ENCODE results near the gene IGSF3. TPM values are rescaled to one million over a fixed set of nuclear protein-coding genes. Genes with fewer than 3 reads are reported as not detected.
A peak's percentile ranks its signal among the peaks of the same experiment; 100 is the strongest.

Gene IGSF3
- total and polyA plus RNA-seq, 2 of the 13 experiments (the other 11 are each of a cell fraction or from before 2014, with no cell fraction given): 0.11 to 0.16 TPM

DNA sequence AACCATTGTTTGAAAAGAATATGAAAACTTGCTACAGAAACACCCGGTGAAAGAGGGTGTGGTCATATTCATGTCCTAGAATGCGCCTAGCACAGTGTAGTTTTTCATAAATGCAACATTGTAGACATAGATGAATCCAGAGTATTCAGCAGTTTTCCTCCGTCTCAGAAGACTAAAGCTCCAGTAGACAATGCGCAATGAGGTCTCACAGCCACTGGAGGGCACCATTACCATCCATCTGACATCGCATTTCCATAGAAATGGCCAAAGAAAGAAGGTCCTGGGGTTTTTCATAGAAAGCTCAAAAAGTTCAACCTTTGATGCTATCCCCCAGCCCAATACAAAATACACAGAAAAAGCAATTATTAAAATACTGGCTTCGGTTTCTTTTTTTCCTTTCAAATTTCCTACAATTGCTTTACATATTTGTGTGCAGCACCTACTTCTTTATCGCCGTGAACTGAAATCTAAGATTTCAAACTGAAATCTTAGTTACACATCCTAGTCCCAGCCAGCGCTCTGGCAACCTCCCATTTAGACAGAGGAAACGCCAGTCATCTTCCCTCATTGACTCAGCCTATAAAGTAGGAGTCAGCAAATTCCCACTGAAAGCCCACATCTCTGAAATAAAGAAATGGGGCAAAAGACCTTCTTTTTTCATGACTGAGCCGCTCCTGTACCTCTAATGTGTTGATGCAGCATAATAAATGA is 92.8 kb downstream of the IGSF3 start (continued):
- TF ChIP-seq ZNF230 (CRISPR knock-in tag; IDR thresholded peaks at IDR 0.05) (no peak), MAFK (conservative IDR thresholded peaks at IDR 0.05 in 1 of 2, IDR thresholded peaks at IDR 0.05 in 1 of 2; ENCODE audit: low read length in 2 of 2) (peak; percentile 78 to 81), STAG1 (CRISPR knock-in tag; IDR thresholded peaks at IDR 0.05) (peak; percentile 83), SATB2 (CRISPR knock-in tag; IDR thresholded peaks at IDR 0.05) (no peak), ZFP1 (CRISPR knock-in tag; IDR thresholded peaks at IDR 0.05) (no peak)

DNA sequence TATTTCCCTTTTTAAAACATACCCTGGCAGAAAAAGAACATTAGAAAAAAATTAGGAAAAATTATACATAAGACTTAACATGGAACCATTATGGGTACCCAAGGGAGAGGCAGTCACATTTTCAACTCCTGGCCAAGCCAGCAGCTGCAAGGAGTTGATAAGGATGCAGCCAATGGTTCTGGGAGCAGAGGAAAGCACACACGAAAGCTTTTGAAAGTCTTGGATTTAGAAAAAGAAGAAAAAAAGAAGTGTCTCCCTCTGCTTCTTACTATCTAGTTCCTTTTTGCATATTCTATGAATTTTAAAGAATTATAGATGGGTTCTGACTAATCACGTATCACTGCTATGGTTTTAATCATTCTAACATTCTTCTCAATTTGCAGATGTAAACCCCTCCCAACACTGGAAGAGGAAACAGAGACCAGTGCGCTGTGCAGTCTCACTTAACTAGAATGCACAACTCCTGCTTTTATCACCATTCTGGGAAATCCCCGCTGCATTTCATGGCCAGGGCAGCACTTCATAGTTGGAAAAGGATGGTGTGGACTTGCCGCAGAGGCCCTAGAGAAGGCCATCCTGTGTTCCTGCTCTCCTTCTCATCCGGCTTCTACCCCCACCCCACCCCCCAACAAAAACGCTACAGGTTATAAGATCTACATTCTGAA is 94.0 kb downstream of the IGSF3 start:
- H3K4me1 ChIP-seq (ENCODE audit: insufficient read depth, low read length): peaks cover 30% of the 10 kb centered on the region
- 81% methylated on average over 7 of the region's 7 CpGs for WGBS (ENCODE audit: low lambda C conversion rate)
- no peak overlapping the region for H3K9ac ChIP-seq (ENCODE audit: insufficient read depth, low read depth, low read length)
- no peak for FAIRE-seq
- ChIA-PET POLR2A (no interaction called here), CTCF (ENCODE audit: low intra/inter-chr PET ratio, low total read pairs) (interaction anchor here (1.4 to 1.7 kb wide), 3 partner anchors 99 to 482 kb away, joined by 5 to 9 read pairs (median 7); no protein-coding TSS in a partner anchor)
- H2AFZ ChIP-seq (ENCODE audit: low read length): no peak overlapping the region
- no peak overlapping the region for H3K27ac ChIP-seq (ENCODE audit: extremely low read length, insufficient read depth, low read length)
- H3K9me3 ChIP-seq (ENCODE audit: low read length): no peaks in the 10 kb centered on the region
- H3K4me2 ChIP-seq (ENCODE audit: low read depth, low read length): no peak overlapping the region
- in situ Hi-C loops (cut with HindIII; ENCODE audit: extremely low pct_ligation_motif_present, low pct_unique_long_range_greater_than_20kb) (no loop called here), intact Hi-C loops (cut with micrococcal nuclease; ENCODE audit: unreplicated experiment) (loop anchor here (1.0 to 10.0 kb wide), 5 partner anchors 23 to 241 kb away; no protein-coding TSS in a partner anchor)
- peaks cover 0 to 20% of the 10 kb centered on the region in 2 experiments; a peak in 2 of 5 replicates for H3K27me3 ChIP-seq (ENCODE audit: control insufficient read depth in 1 of 2, insufficient read depth in 2 of 2, low read length in 2 of 2)
- H4K20me1 ChIP-seq (ENCODE audit: insufficient read depth, low read length): no peaks in the 10 kb centered on the region
- no peak overlapping the region for H3K4me3 ChIP-seq (replicated peaks in 1 of 3; ENCODE audit: insufficient read depth in 1 of 3, low read depth in 2 of 3, low read length in 3 of 3)
- H3K36me3 ChIP-seq (replicated peaks in 1 of 2; ENCODE audit: control insufficient read depth in 1 of 2, insufficient read depth in 2 of 2, low read length in 2 of 2): no peaks in the 10 kb centered on the region
- no peak for ATAC-seq
- no TSS peak for BruUV-seq (replicated peaks)
- no peaks in the 10 kb centered on the region for H3K79me2 ChIP-seq (ENCODE audit: insufficient read depth, low read length)
- DNase-seq (ENCODE audit: low spot score): no peak
- TF ChIP-seq, protein P1, sequence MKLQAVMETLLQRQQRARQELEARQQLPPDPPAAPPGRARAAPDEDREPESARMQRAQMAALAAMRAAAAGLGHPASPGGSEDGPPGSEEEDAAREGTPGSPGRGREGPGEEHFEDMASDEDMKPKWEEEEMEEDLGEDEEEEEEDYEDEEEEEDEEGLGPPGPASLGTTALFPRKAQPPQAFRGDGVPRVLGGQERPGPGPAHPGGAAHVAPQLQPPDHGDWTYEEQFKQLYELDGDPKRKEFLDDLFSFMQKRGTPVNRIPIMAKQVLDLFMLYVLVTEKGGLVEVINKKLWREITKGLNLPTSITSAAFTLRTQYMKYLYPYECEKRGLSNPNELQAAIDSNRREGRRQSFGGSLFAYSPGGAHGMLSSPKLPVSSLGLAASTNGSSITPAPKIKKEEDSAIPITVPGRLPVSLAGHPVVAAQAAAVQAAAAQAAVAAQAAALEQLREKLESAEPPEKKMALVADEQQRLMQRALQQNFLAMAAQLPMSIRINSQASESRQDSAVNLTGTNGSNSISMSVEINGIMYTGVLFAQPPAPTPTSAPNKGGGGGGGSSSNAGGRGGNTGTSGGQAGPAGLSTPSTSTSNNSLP (IDR thresholded peaks at IDR 0.05; ENCODE audit: low read depth, low read length): no peak
- no peak for TF ChIP-seq MAZ (IDR thresholded peaks at IDR 0.05; ENCODE audit: borderline replicate concordance, low read depth, low read length)
- no peak for TF ChIP-seq MAZ (CRISPR knock-in tag; IDR thresholded peaks at IDR 0.05; ENCODE audit: low read depth)
- TF ChIP-seq ZNF326 (CRISPR knock-in tag; IDR thresholded peaks at IDR 0.05; ENCODE audit: borderline replicate concordance): no peak
- TF ChIP-seq ZNF782 (CRISPR knock-in tag; IDR thresholded peaks at IDR 0.05; ENCODE audit: borderline replicate concordance): no peak
- no peak for TF ChIP-seq HDAC1 (CRISPR knock-in tag; IDR thresholded peaks at IDR 0.05)
- no peak for TF ChIP-seq SMAD3 (CRISPR knock-in tag; IDR thresholded peaks at IDR 0.05)
- no peak for TF ChIP-seq ZNF101 (CRISPR knock-in tag; IDR thresholded peaks at IDR 0.05; ENCODE audit: borderline replicate concordance, low read depth)
- TF ChIP-seq ZSCAN20 (CRISPR knock-in tag; IDR thresholded peaks at IDR 0.05; ENCODE audit: borderline replicate concordance): no peak
- TF ChIP-seq, protein P2, sequence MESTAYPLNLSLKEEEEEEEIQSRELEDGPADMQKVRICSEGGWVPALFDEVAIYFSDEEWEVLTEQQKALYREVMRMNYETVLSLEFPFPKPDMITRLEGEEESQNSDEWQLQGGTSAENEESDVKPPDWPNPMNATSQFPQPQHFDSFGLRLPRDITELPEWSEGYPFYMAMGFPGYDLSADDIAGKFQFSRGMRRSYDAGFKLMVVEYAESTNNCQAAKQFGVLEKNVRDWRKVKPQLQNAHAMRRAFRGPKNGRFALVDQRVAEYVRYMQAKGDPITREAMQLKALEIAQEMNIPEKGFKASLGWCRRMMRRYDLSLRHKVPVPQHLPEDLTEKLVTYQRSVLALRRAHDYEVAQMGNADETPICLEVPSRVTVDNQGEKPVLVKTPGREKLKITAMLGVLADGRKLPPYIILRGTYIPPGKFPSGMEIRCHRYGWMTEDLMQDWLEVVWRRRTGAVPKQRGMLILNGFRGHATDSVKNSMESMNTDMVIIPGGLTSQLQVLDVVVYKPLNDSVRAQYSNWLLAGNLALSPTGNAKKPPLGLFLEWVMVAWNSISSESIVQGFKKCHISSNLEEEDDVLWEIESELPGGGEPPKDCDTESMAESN (CRISPR knock-in tag; conservative IDR thresholded peaks at IDR 0.05): no peak
- no peak for TF ChIP-seq XBP1 (CRISPR knock-in tag; IDR thresholded peaks at IDR 0.05)
- TF ChIP-seq, protein P3, sequence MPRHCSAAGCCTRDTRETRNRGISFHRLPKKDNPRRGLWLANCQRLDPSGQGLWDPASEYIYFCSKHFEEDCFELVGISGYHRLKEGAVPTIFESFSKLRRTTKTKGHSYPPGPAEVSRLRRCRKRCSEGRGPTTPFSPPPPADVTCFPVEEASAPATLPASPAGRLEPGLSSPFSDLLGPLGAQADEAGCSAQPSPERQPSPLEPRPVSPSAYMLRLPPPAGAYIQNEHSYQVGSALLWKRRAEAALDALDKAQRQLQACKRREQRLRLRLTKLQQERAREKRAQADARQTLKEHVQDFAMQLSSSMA (CRISPR knock-in tag; IDR thresholded peaks at IDR 0.05): no peak
- TF ChIP-seq RARA (CRISPR knock-in tag; IDR thresholded peaks at IDR 0.05): no peak
